Sigmoid colon (tissue), 4 donors: ENCODE results near the gene USP13.
"Not testable (repeated sequence)": the region's sequence is repeated elsewhere in the genome, so short reads cannot be mapped to it uniquely, and the experiment has no call there.

Source experiments
- EP300 ChIP-seq, 4 donors: sonication (generic); formaldehyde crosslinking; IDR thresholded peaks; one replicate each; pipeline ENCODE4 v1.6.1; 2017; ENCODE audit warnings: antibody characterized with exemption in 4 of 4
- POLR2A ChIP-seq, 2 donors: fragments of 450-650 bp; IDR thresholded peaks; one replicate each; pipeline ENCODE4 v1.6.1; 2016; ENCODE audit warnings: antibody characterized with exemption in 2 of 2, mild to moderate bottlenecking in 2 of 2, moderate library complexity in 2 of 2
- TF ChIP-seq, protein P1 (sequence below), 4 experiments: fragments of 450-650 bp in 3 of 4; fragments of 200-600 bp in 1 of 4; IDR thresholded peaks; one replicate each; pipeline ENCODE4 v1.5.1; 2016 to 2019; ENCODE audit warnings: antibody characterized with exemption in 4 of 4, mild to moderate bottlenecking in 3 of 4, moderate library complexity in 2 of 4

DNA sequence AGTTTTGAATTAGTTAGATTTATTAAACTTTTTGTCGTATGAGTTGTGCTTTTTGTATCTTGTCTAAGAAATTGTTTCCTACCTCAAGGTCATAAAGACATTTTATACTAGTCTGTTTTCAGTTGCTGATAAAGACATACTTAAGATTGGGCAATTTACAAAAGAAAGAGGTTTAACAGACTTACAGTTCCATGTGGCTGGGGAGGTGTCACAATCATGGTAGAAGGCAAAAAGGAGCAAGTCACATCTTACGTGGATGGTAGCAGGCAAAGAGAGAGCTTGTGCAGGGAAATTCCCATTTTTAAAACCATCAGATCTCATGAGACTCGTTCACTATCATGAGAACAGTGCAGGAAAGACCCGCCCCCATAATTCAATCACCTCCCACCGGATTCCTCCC is 30.4 kb downstream of the USP13 start:
- TF ChIP-seq, protein P1, sequence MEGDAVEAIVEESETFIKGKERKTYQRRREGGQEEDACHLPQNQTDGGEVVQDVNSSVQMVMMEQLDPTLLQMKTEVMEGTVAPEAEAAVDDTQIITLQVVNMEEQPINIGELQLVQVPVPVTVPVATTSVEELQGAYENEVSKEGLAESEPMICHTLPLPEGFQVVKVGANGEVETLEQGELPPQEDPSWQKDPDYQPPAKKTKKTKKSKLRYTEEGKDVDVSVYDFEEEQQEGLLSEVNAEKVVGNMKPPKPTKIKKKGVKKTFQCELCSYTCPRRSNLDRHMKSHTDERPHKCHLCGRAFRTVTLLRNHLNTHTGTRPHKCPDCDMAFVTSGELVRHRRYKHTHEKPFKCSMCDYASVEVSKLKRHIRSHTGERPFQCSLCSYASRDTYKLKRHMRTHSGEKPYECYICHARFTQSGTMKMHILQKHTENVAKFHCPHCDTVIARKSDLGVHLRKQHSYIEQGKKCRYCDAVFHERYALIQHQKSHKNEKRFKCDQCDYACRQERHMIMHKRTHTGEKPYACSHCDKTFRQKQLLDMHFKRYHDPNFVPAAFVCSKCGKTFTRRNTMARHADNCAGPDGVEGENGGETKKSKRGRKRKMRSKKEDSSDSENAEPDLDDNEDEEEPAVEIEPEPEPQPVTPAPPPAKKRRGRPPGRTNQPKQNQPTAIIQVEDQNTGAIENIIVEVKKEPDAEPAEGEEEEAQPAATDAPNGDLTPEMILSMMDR (IDR thresholded peaks at IDR 0.05) = not testable (repeated sequence)
- not testable (repeated sequence) for TF ChIP-seq POLR2A, EP300 (IDR thresholded peaks at IDR 0.05)
